PC-3 (cell line): ENCODE data around the gene MYLK. TPM values are rescaled to one million over a fixed set of nuclear protein-coding genes. Genes with fewer than 3 reads are reported as not detected.

Experiments
- ATAC-seq: fragments of 200-7000 bp; cut with Tn5 transposase; 2 replicates; pipeline ENCODE4 v1.9.1; 2020; ENCODE audit warnings: mild to moderate bottlenecking, moderate library complexity
- BruUV-seq: library from RNA; stranded (reverse); fragments of 400-500 nt; replicated peaks from 2 replicates; lab custom pipeline; 2021; lab: Mats Ljungman, UMichigan
- CTCF ChIA-PET: fragments of 300-600 bp; sonication (Branson Sonifier 250); formaldehyde crosslinking; loops from one replicate; lab custom pipeline; 2022; ENCODE audit warnings: antibody characterized with exemption; lab: Charles Lee
- POLR2A ChIA-PET: fragments of 300-600 bp; sonication (Branson Sonifier 250); formaldehyde crosslinking; loops from one replicate; lab custom pipeline; 2022; ENCODE audit warnings: antibody characterized with exemption; ENCODE audit not compliant: unreplicated experiment; lab: Charles Lee
- DNase-seq: peaks from one replicate; pipeline ENCODE4 v3.0.0-alpha.2; 2015
- H2AFZ ChIP-seq: fragments of 300-600 bp; sonication (generic); 2 replicates; pipeline ENCODE4 v1.6.0; 2016; ENCODE audit warnings: antibody characterized with exemption, low read length
- H3F3A ChIP-seq: fragments of 300-600 bp; sonication (generic); one replicate; pipeline ENCODE4 v1.6.0; 2017; ENCODE audit warnings: antibody characterized with exemption, low read length, control low read depth, mild to moderate bottlenecking; ENCODE audit not compliant: unreplicated experiment
- H3K27ac ChIP-seq: fragments of 300-600 bp; sonication (generic); 2 replicates; pipeline ENCODE4 v1.5.1; 2016; ENCODE audit warnings: mild to moderate bottlenecking, low read length
- H3K27me3 ChIP-seq: fragments of 300-600 bp; sonication (generic); 2 replicates; pipeline ENCODE4 v1.6.1; 2016; ENCODE audit warnings: low read length, mixed read lengths
- H3K36me3 ChIP-seq: fragments of 300-600 bp; sonication (generic); 2 replicates; pipeline ENCODE4 v1.6.1; 2016; ENCODE audit warnings: low read depth, mixed run types, low read length, mixed read lengths
- H3K4me1 ChIP-seq: fragments of 300-600 bp; sonication (generic); 2 replicates; pipeline ENCODE4 v1.5.1; 2016; ENCODE audit warnings: low read length; ENCODE audit not compliant: insufficient read depth
- H3K4me2 ChIP-seq: fragments of 300-600 bp; sonication (generic); 2 replicates; pipeline ENCODE4 v1.6.0; 2016; ENCODE audit warnings: low read length
- H3K4me3 ChIP-seq: fragments of 300-600 bp; sonication (generic); 2 replicates; pipeline ENCODE4 v1.5.1; 2016; ENCODE audit warnings: mild to moderate bottlenecking, low read length, mixed read lengths
- H3K79me2 ChIP-seq: fragments of 300-600 bp; sonication (generic); 2 replicates; pipeline ENCODE4 v1.6.1; 2017; ENCODE audit warnings: low read length, mixed read lengths
- H3K9ac ChIP-seq: fragments of 300-600 bp; sonication (generic); 2 replicates; pipeline ENCODE4 v1.6.0; 2016; ENCODE audit warnings: mild to moderate bottlenecking, low read length
- H3K9me2 ChIP-seq: fragments of 300-600 bp; sonication (generic); replicated peaks from 2 replicates; pipeline ENCODE4 v1.6.1; 2016; ENCODE audit warnings: mixed run types, low read length, mixed read lengths
- H3K9me3 ChIP-seq: fragments of 300-600 bp; sonication (generic); 2 replicates; pipeline ENCODE4 v1.6.1; 2016; ENCODE audit warnings: low read length, mixed read lengths
- H4K20me1 ChIP-seq: fragments of 300-600 bp; sonication (generic); 2 replicates; pipeline ENCODE4 v1.6.1; 2016; ENCODE audit warnings: low read length, mixed read lengths
- EZH2 ChIP-seq: fragments of 300-600 bp; sonication (generic); IDR thresholded peaks from one replicate; pipeline ENCODE4 v1.6.1; 2017; ENCODE audit warnings: antibody characterized with exemption, mild to moderate bottlenecking, low read length; ENCODE audit not compliant: unreplicated experiment
- EZH2phosphoT487 ChIP-seq: fragments of 300-600 bp; sonication (generic); IDR thresholded peaks from 2 replicates; pipeline ENCODE4 v1.6.1; 2018; ENCODE audit warnings: mild to moderate bottlenecking, antibody characterized with exemption, low read length, borderline replicate concordance
- intact Hi-C: fragments of 100-400 bp; cut with micrococcal nuclease; formaldehyde crosslinking; loops from 2 replicates; pipeline ENCODE4 v1.9.0; 2023
- total RNA-seq: library from RNA; depleted of rRNA; stranded (reverse); fragments of >200 nt; gene quantifications from 2 replicates; pipeline ENCODE4 v1.2.3, GENCODE V29; 2014
- TF ChIP-seq, protein P1 (sequence below): fragments of 300-600 bp; sonication (generic); conservative IDR thresholded peaks from 2 replicates; pipeline ENCODE4 v1.5.1; 2017; ENCODE audit warnings: antibody characterized with exemption, low read depth, mild to moderate bottlenecking, low read length

Gene MYLK
- total RNA-seq, 1 experiment from 2014 or later, result 6.9 TPM

DNA sequence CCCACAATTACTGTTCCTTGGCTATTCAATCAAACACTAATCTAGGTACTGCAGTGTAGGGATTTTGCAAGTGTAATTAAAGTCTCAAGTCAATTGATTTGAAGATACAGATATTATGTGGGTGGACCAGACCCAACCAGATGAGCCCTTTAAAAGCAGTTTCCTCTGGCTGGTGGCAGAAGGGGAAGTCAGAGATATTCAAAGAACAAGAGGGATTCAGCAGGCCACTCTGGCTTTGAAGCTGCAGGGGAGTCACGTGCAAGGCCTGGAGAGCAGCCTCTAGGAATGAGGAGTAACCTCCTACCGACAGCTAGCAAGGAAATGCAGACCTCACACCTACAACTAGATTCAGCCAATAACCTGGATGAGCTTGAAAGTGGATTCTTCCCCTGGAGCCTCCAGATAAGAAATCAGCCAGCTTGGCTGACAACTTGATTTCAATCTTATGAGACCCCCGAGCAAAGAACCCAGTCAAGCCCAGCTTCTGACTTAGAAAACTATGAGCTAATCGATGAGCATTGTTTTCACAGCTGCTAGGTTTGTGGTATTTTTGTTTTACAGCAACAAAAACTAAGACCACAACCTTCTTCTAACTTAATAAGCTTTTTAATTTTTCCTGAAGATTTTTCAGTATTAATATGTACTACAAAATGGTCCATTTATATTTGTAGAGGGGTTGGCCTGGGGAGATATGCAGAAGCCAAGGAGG is 312.7 kb downstream of the MYLK start:
- POLR2A ChIA-PET, result no interaction called here

DNA sequence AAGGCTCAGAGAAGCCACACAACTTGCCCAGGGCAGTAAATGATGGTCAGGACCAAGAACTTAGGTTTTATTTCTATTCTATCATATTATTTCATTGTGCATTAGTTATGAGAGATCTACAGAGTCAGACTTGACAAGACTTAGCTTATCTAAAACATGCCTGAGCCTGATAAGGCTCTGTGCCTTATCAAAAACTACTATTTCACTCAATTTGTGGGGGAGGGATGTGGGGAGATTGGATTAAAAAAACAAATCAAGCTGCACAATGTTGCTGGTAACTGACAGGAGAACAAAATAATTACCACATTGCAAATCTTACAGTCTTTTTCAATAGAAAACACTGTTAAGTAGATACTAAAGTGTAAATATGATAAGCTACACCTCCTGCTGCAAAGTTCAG is 315.3 kb downstream of the MYLK start:
- no peak overlapping the region for H3K27ac ChIP-seq
- H3K79me2 ChIP-seq, result peaks cover 6% of the 10 kb centered on the region; the same call in 1 of the 2 replicates
- DNase-seq (no peak), ATAC-seq (no peak)
- H3K4me3 ChIP-seq, result no peak overlapping the region
- intact Hi-C loops, result no loop called here
- no TSS peak for BruUV-seq
- TF ChIP-seq EZH2phosphoT487 (no peak), EZH2 (no peak)
- TF ChIP-seq, protein P1, sequence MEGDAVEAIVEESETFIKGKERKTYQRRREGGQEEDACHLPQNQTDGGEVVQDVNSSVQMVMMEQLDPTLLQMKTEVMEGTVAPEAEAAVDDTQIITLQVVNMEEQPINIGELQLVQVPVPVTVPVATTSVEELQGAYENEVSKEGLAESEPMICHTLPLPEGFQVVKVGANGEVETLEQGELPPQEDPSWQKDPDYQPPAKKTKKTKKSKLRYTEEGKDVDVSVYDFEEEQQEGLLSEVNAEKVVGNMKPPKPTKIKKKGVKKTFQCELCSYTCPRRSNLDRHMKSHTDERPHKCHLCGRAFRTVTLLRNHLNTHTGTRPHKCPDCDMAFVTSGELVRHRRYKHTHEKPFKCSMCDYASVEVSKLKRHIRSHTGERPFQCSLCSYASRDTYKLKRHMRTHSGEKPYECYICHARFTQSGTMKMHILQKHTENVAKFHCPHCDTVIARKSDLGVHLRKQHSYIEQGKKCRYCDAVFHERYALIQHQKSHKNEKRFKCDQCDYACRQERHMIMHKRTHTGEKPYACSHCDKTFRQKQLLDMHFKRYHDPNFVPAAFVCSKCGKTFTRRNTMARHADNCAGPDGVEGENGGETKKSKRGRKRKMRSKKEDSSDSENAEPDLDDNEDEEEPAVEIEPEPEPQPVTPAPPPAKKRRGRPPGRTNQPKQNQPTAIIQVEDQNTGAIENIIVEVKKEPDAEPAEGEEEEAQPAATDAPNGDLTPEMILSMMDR, result no peak
- no peaks in the 10 kb centered on the region for H4K20me1 ChIP-seq
- H3K27me3 ChIP-seq, result no peaks in the 10 kb centered on the region
- no peak overlapping the region for H3K9ac ChIP-seq
- no peak overlapping the region for H2AFZ ChIP-seq
- ChIA-PET POLR2A (no interaction called here), CTCF (no interaction called here)
- H3F3A ChIP-seq, result no peaks in the 10 kb centered on the region
- no peaks in the 10 kb centered on the region for H3K4me1 ChIP-seq
- H3K9me3 ChIP-seq, result no peaks in the 10 kb centered on the region
- no peak overlapping the region for H3K4me2 ChIP-seq
- no peaks in the 10 kb centered on the region; the same call in 1 of the 2 replicates for H3K36me3 ChIP-seq
- no peaks in the 10 kb centered on the region for H3K9me2 ChIP-seq

More for the DNA sequence above, 312.7 kb downstream of the MYLK start:
- CTCF ChIA-PET, result interaction anchor here (0.6 to 0.8 kb wide), 2 partner anchors 10 to 152 kb away, joined by 3 read pairs; no protein-coding TSS in a partner anchor
- Histone ChIP-seq H3K4me2 (no peak overlapping the region), H3K36me3 (peaks cover 2% of the 10 kb centered on the region; the same call in 1 of the 2 replicates), H4K20me1 (no peaks in the 10 kb centered on the region), H3F3A (no peaks in the 10 kb centered on the region), H3K9me2 (no peaks in the 10 kb centered on the region), H3K9ac (no peak overlapping the region), H2AFZ (no peak overlapping the region), H3K4me1 (no peaks in the 10 kb centered on the region), H3K4me3 (no peak overlapping the region), H3K9me3 (no peaks in the 10 kb centered on the region), H3K27ac (no peak overlapping the region), H3K27me3 (no peaks in the 10 kb centered on the region), H3K79me2 (peaks cover 6% of the 10 kb centered on the region; the same call in 1 of the 2 replicates)
- intact Hi-C loops, result no loop called here
- TF ChIP-seq, protein P1, result no peak
- TF ChIP-seq EZH2, result no peak
- TF ChIP-seq EZH2phosphoT487, result no peak
- no peak for DNase-seq
- BruUV-seq, result no TSS peak
- no peak for ATAC-seq

DNA sequence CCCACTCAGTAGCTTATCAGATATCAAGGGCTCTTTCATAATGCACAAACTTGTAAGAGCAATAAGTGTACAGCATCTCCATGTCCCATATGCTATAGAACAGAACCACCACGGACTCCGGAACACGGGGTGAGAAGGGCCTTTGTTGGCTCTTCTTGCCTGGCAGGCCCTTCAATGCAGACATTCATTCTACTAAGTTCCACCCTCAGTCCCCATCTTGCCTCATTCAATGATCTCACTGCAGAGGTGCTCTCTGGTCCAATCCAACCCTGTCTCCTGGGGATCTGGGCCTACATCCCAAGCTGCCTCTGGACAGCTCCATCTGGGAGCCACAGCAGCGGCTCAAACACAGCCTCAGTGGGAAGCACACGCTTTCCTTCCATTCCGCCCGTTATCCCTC is 316.1 kb downstream of the MYLK start:
- no peak overlapping the region for H3K4me2 ChIP-seq

More for the DNA sequence above, 316.1 kb downstream of the MYLK start:
- ChIA-PET CTCF (no interaction called here), POLR2A (no interaction called here)
- H3K27me3 ChIP-seq, result no peaks in the 10 kb centered on the region
- H2AFZ ChIP-seq, result no peak overlapping the region
- no peak for DNase-seq
- no peaks in the 10 kb centered on the region for H3K9me3 ChIP-seq
- H3K9ac ChIP-seq, result no peak overlapping the region
- peaks cover 6% of the 10 kb centered on the region; the same call in 1 of the 2 replicates for H3K79me2 ChIP-seq
- intact Hi-C loops, result no loop called here
- no peaks in the 10 kb centered on the region; the same call in 1 of the 2 replicates for H3K36me3 ChIP-seq
- ATAC-seq, result no peak
- no peaks in the 10 kb centered on the region for H3K4me1 ChIP-seq
- no peaks in the 10 kb centered on the region for H3K9me2 ChIP-seq
- H4K20me1 ChIP-seq, result no peaks in the 10 kb centered on the region
- no peak overlapping the region for H3K4me3 ChIP-seq
- no peak overlapping the region for H3K27ac ChIP-seq
- H3F3A ChIP-seq, result no peaks in the 10 kb centered on the region
- BruUV-seq, result no TSS peak
- TF ChIP-seq EZH2 (no peak), EZH2phosphoT487 (no peak)
- TF ChIP-seq, protein P1, result no peak
